ENCODE results near the gene TNFAIP8L1.

The TNFAIP8L1 gene

GRCh38 chr19:4606921-4607678, 32.2 kb upstream of the TNFAIP8L1 start:
- in situ Hi-C loops (cut with HindIII; ENCODE audit: low sequenced_read_pairs): no loop called here
- TF ChIP-seq, protein P1, sequence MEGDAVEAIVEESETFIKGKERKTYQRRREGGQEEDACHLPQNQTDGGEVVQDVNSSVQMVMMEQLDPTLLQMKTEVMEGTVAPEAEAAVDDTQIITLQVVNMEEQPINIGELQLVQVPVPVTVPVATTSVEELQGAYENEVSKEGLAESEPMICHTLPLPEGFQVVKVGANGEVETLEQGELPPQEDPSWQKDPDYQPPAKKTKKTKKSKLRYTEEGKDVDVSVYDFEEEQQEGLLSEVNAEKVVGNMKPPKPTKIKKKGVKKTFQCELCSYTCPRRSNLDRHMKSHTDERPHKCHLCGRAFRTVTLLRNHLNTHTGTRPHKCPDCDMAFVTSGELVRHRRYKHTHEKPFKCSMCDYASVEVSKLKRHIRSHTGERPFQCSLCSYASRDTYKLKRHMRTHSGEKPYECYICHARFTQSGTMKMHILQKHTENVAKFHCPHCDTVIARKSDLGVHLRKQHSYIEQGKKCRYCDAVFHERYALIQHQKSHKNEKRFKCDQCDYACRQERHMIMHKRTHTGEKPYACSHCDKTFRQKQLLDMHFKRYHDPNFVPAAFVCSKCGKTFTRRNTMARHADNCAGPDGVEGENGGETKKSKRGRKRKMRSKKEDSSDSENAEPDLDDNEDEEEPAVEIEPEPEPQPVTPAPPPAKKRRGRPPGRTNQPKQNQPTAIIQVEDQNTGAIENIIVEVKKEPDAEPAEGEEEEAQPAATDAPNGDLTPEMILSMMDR (IDR thresholded peaks at IDR 0.05; ENCODE audit: low read depth, low read length, missing control alignments): no peak
- H3K4me3 ChIP-seq (ENCODE audit: low read depth, low read length): no peak overlapping the region
- DNase-seq (ENCODE audit: low read depth): no peak

- no peak for DNase-seq (ENCODE audit: low read depth)
- in situ Hi-C loops (cut with HindIII; ENCODE audit: low sequenced_read_pairs): no loop called here
- H3K4me3 ChIP-seq (ENCODE audit: low read depth, low read length): no peak overlapping the region
- TF ChIP-seq, protein P1 (IDR thresholded peaks at IDR 0.05; ENCODE audit: low read depth, low read length, missing control alignments): no peak
Observed at GRCh38 chr19:4609878-4610511, 29.3 kb upstream of the TNFAIP8L1 start.

DNA sequence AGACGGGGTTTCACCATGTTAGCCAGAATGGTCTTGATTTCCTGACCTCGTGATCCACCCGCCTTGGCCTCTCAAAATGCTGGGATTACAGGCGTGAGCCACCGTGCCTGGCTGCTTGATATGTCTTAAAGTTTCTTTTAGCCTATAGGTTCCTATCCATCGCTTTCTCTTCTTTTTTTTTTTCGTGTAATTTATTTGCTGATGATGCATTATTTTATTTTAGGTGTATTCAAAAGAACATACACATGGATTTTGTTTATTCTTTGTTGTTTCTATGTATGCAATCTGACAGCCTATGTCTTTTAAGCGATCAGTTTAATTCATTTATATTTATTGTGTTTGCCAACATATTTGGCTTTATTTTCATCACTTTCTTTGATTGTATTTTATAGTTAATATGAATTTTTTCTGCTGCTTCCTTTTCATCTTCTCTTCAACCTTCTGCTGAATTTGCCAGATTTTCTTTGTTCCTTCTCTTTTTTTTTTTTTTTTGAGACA, 26.0 kb upstream of the TNFAIP8L1 start:
- in situ Hi-C loops (cut with HindIII; ENCODE audit: low sequenced_read_pairs): no loop called here
- TF ChIP-seq, protein P1 (IDR thresholded peaks at IDR 0.05; ENCODE audit: low read depth, low read length, missing control alignments): no peak
- H3K4me3 ChIP-seq (ENCODE audit: low read depth, low read length): no peak overlapping the region
- DNase-seq (ENCODE audit: low read depth): no peak

- DNase-seq (ENCODE audit: low read depth): no peak
Observed at GRCh38 chr19:4618019-4618418, 21.3 kb upstream of the TNFAIP8L1 start.

DNA sequence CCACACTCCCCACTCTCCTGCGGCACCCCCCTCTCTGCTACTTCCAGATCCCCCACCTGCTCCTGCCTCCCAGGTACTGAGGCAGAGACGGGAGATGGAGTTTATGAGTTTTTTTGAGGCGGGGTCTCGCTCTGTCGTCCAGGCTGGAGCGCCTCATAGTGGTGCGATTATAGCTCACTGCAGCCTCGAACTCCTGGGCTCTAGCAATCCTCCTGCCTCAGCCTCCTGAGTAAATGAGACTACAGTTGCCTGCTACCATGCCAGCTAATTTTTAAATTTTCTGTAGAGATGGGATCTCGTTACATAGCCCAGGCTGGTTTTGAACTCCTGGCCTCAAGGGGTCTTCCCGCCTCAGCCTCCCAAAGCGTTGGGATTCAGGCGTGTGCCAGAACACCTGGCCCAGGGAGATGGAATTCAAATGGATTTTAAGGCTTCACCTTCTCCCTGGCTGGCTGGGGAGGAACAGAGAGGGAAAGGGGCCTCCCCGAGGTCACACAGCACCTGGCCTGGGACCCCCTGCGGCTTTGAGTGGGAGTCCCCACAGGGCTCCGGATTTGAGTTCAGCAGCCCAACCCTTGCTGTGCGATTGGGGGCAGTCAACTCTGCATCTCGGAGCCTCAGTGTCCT, 19.5 kb upstream of the TNFAIP8L1 start:
- DNase-seq (ENCODE audit: low read depth): no peak
- TF ChIP-seq, protein P1 (IDR thresholded peaks at IDR 0.05; ENCODE audit: low read depth, low read length, missing control alignments): no peak
- no peak overlapping the region for H3K4me3 ChIP-seq (ENCODE audit: low read depth, low read length)
- in situ Hi-C loops (cut with HindIII; ENCODE audit: low sequenced_read_pairs): no loop called here

More at GRCh38 chr19:4618019-4618418, 21.3 kb upstream of the TNFAIP8L1 start:
- in situ Hi-C loops (cut with HindIII; ENCODE audit: low sequenced_read_pairs): no loop called here
- TF ChIP-seq, protein P1 (IDR thresholded peaks at IDR 0.05; ENCODE audit: low read depth, low read length, missing control alignments): no peak
- H3K4me3 ChIP-seq (ENCODE audit: low read depth, low read length): no peak overlapping the region

GRCh38 chr19:4620675-4621074, 18.6 kb upstream of the TNFAIP8L1 start:
- in situ Hi-C loops (cut with HindIII; ENCODE audit: low sequenced_read_pairs): no loop called here
- TF ChIP-seq, protein P1 (IDR thresholded peaks at IDR 0.05; ENCODE audit: low read depth, low read length, missing control alignments): no peak
- DNase-seq (ENCODE audit: low read depth): no peak

More at GRCh38 chr19:4620675-4621074, 18.6 kb upstream of the TNFAIP8L1 start:
- no peak overlapping the region for H3K4me3 ChIP-seq (ENCODE audit: low read depth, low read length)
